Activated CD4-positive, alpha-beta T cell treated with anti-CD3 and anti-CD28 coated beads, Interleukin-2, amount 50 U/mL, for 16 hours (primary cell): ENCODE data around the gene PERCC1.
A peak's percentile ranks its signal among the peaks of the same experiment; 100 is the strongest.

Source experiments
- DNase-seq: peaks from one replicate; pipeline ENCODE4 v3.0.0-alpha.2; 2020

PERCC1 gene

GRCh38 chr16:1413684-1414531 lies 17.0 kb upstream of the PERCC1 start:
- DNase-seq, result peak; percentile 63

DNA sequence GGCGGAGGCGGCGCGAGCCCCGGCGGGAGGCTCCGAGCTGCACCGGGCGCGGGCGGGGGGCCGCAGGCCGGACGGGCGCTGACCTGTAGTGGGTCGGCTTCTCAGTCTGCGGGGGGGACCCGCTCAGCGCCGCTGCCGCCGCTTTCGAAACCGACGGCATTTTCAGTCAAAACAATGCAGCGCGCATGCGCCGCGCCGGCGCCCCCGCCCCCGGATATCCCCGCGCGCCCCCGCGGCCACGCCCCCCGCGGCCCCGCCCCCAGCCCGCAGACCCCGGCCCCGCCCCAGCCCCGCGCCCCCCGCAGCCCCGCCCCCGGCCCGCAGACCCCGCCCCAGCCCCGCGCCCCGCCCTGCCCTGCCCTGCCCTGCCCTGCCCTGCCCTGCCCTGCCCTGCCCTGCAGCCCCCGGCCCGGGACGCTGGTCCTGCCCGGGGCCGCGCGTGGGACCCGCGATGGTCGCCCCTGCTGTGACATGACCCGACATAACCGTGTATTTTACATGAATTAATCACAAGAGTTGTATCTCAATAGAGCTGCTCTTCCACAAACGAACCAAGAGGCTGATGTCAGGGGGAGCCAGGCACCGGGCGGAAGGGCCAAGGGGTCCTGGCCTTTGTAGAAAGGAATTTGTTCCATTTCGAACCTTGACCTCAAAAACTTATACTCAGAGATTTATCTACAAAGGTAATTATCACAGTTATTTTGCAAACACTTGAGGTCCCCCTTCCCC lies 16.2 kb upstream of the PERCC1 start, which contains the start of gene UNKL:
Gene UNKL, minus strand, starts transcription at position 173 of the 729 bp plus-strand sequence. Its CDS starts 13 bp downstream, at position 160.
- DNase-seq, result peak; percentile 85

- no peak for DNase-seq
These were observed 14.3 kb upstream of the PERCC1 start for GRCh38 chr16:1416521-1416941.

- peak; percentile 8 for DNase-seq
These were observed 10.8 kb upstream of the PERCC1 start for GRCh38 chr16:1420111-1420539.

GRCh38 chr16:1422076-1422475 lies 8.8 kb upstream of the PERCC1 start:
- DNase-seq, result no peak

- peak; percentile 5 for DNase-seq
These were observed 6.8 kb upstream of the PERCC1 start for GRCh38 chr16:1424028-1424427.

- DNase-seq, result no peak
These were observed 5.1 kb upstream of the PERCC1 start for GRCh38 chr16:1425616-1426370.

GRCh38 chr16:1426734-1427471 lies 4.0 kb upstream of the PERCC1 start:
- DNase-seq, result no peak

DNA sequence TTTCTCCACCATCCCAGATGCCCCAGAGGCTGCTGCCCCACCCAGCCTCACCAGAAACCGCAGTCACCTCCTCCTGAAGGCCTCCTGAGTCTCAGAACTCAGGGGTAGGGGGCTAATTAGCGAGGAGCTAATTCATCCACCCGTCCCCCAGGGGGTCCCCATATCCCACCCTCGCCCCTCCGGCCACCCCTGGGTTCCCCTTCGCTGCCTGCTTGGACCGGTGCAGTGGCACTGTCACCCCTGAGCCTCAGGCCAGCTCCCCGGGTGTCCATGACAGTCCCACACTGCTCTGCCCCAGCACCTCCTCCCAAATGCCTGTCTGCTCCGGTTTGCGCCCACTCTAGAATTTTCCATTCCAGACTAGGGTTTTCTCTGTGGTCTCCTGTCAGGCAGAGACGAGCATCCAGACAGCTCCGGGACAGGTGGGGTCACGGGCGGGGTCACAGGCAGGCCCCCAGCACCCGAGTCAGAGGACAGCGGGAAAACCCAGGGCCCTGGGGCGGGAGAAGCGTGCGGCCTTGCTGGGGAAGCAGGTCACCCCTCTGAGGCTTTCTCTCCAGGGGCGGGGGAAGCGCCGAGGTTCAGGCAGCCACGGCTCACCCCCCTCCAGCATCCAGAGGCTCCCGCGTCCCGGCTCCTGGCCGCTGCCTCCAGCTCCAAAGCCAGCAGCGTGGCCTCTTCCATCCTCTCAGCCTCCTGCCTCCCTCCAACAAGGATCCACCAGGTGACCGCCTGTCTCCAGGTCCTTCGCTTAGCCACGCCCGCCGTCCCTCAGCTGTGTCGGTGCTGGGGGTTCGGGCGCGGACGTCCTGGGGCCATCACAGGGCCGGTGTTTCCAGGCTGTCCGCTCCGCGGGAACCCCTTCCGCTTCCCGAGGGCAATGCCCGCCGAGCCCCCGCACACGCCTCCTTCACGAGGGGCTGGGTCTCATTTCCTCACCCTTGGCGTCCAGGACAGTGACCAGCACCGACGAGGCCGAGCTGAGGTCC lies 3.1 kb upstream of the PERCC1 start:
- DNase-seq, result no peak

DNA sequence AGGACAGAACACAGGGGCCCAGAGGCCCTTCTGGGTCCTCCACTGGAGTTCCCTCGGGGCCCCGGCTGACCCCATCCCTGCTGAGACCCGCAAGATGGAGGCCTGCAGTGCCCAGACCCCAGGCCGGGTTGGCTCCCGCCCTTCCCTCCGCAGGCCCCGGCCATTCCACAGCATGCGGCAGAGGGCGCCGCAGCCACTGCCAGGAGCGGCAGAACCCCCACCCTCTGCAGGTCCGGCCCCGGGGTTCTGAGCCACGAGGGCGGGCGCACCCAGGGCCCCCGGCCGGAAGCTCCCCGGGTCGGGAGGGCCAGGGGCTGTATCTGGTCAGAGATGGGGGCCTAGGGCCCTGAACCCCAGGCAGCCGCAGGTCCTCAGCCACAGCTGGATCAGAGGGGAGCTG lies 2.4 kb upstream of the PERCC1 start:
- DNase-seq, result peak; percentile 43

DNA sequence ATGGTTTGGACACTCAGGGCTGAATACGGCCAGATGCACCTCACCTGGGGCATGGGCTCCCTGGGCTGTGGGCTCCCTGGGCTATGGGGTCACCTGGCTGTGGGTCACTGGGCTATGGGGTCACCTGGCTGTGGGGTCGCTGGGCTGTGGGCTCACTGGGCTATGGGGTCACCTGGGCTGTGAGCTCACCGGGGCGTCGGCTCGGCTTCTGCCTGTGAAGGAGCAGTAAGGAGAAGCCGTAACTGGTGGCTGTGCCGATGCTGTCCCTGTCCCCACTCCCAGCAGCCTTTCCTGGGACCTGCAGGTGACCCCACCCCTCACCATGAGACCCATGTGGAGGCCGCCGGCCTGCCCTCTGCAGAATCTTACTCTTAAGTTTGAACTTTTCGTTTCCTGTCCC lies 1.9 kb upstream of the PERCC1 start:
- no peak for DNase-seq

DNA sequence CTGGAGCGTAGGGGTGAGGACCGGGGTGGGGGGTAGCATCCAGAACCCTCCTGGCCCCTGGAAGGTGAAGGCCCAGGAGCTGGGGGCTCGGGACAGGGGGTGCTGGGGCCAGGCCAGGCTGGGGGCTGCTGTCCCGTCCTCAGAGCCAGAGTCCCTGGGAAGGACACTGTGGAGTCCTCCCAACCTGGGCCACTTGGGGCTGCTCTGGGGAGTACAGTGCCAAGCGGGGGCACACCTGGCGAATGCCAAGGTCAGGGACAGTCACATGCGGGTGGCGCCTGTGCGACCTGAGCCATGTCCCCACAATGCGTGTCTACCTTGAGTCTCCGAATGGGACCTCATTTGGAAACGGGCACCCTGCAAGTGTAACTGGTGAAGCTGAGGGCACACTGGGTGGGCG lies 1.2 kb upstream of the PERCC1 start:
- no peak for DNase-seq

DNA sequence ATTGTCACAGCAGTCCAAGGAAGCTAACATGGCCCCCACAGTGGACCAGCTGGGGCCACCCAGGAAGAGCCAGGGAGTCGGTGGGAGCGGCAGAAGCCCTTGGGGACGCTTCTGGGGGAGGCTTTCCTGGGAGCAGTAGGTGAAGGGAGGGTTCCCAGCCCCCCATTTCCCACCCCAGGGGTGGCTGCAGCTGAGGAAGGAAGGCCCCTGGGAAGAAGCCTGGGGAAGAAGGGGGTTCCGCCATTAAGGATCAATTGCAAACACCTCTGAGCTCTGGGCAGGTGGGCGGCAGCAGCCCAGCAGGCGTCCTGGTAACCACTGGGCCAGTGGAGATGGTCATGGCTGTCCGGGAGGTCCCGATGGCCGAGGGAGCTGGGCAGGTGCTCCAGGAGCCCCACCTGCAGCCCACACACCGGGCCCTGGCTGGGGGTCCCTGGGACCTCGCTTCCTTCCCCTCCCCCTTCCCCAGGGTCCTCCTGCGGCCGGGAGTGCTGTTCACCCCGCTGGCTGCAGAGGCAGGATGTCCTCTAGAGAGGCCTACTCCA lies 592 bp upstream of the PERCC1 start:
- DNase-seq, result no peak

DNA sequence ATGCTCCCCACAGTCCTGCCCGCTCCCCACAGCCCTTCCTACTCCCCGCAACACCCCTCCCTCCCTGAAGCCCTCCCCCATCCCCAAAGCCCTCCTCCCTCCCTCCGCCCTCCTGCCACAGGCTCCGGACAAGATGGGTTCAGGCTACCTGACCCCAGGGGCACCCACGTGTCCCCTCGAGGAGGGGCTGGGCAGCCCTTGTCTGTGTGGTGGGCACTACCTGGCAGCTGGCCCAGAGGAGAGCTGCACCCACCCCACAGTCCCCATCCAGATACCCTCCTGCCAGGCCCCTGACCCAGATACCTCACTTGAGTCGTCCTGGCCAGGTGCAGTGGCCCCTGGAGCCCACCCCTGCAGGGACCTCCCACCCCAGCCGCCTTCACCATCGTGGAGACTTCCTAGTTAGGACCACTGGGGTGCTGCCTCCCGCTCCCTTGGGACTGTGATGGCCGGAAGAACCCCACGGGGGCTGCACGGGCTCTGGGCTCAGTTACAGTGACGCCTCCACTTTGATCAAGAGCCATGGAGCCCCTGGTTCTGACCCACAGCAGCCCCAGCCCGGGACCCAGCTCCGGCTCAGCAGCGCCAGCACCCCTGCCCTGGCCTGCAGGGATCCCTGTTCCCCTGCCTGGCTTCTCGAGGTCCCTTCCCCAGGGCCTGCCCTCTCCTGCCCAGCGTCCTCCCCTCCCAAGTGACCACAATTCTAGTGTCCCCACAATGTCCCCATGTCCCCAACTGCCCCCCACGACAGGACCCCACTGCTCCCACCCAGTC lies 806 bp downstream of the PERCC1 start:
- DNase-seq, result no peak

- DNase-seq, result no peak
These were observed 1.7 kb downstream of the PERCC1 start for GRCh38 chr16:1432388-1433262.

DNA sequence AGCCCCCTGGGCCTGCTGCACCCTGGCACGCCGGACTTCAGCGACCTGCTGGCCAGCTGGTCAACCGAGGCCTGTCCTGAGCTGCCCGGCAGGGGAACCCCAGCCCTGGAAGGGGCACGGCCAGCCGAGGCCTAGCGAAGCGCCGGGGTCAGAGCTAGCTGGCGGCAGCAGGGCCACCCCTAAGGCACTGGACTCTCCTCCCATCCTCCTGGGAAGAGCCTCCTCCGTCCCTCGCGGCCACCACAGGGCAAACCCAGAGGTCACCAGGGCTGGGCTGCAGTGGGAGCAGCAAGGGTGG lies 2.3 kb downstream of the PERCC1 start:
- no peak for DNase-seq

DNA sequence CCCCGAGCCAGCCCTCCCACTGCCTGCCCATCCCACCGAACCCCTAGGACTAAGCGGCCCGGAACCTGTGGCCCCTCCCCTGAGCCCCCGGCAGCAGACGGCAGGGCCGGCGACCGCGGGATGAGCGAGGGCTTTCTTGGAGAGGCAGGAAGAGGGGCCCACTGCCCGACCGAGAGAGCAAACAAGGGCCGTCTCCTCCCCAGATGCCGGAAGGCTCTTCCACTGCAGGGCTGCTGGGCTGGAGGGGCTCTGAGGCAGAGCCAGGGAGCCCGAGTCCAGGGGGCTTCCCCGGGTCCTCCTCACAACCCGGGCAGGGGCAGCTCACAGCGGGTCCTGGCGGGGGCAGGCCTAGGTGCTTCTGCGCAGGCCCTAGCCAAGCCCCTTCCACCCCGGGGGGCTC lies 2.9 kb downstream of the PERCC1 start:
- DNase-seq, result no peak

- DNase-seq, result no peak
These were observed 4.0 kb downstream of the PERCC1 start for GRCh38 chr16:1434644-1435592.
